Chondrocyte (in vitro differentiated cells): ENCODE data around the gene OR9Q1. TPM values are rescaled to one million over a fixed set of nuclear protein-coding genes. Genes with fewer than 3 reads are reported as not detected.

ENCODE experiments used
- DNase-seq: peaks from one replicate; pipeline ENCODE4 v3.0.0; 2021; ENCODE audit warnings: mixed read lengths, low spot score
- H3K27ac Mint-ChIP-seq: one replicate; pipeline ENCODE4 v1.8.0; 2021; ENCODE audit warnings: mild to moderate bottlenecking, moderate library complexity, mixed read lengths; ENCODE audit not compliant: unreplicated experiment
- H3K27me3 Mint-ChIP-seq: 2 replicates; pipeline ENCODE4 v1.8.0; 2021; ENCODE audit warnings: low read depth, mixed read lengths
- H3K36me3 Mint-ChIP-seq: 2 replicates; pipeline ENCODE4 v1.8.0; 2021; ENCODE audit warnings: low read depth, mixed read lengths
- H3K4me1 Mint-ChIP-seq: 2 replicates; pipeline ENCODE4 v1.8.0; 2021; ENCODE audit warnings: low read depth, mild to moderate bottlenecking, mixed read lengths
- H3K4me3 Mint-ChIP-seq: one replicate; pipeline ENCODE4 v1.8.0; 2021; ENCODE audit warnings: mild to moderate bottlenecking, moderate library complexity, mixed read lengths; ENCODE audit not compliant: unreplicated experiment
- H3K9me3 Mint-ChIP-seq: 2 replicates; pipeline ENCODE4 v1.8.0; 2021; ENCODE audit warnings: low read depth, mixed read lengths
- CTCF ChIP-seq: fragments of 200-600 bp; sonication (generic); IDR thresholded peaks from 2 replicates; pipeline ENCODE4 v1.5.0; 2021; ENCODE audit warnings: antibody characterized with exemption, mild to moderate bottlenecking, moderate library complexity
- total RNA-seq: library from RNA; stranded (reverse); gene quantifications from 3 replicates; pipeline ENCODE4 v1.2.1, GENCODE V29; 2021

OR9Q1 gene
- total RNA-seq, 1 donor from 2014 or later: not detected

GRCh38 chr11:58060939-58061672, 37.4 kb downstream of the OR9Q1 start:
- Mint-ChIP-seq H3K4me1 (peaks cover 22% of the 10 kb centered on the region), H3K27ac (no peak overlapping the region), H3K4me3 (no peak overlapping the region), H3K9me3 (peaks cover under 1% of the 10 kb centered on the region), H3K36me3 (no peaks in the 10 kb centered on the region), H3K27me3 (peaks cover 11% of the 10 kb centered on the region)
- DNase-seq: no peak
- no peak for TF ChIP-seq CTCF

- H3K4me1 Mint-ChIP-seq: peaks cover 22% of the 10 kb centered on the region
- H3K27me3 Mint-ChIP-seq: peaks cover 13% of the 10 kb centered on the region
- no peak overlapping the region for H3K4me3 Mint-ChIP-seq
- H3K27ac Mint-ChIP-seq: no peak overlapping the region
- TF ChIP-seq CTCF: no peak
- H3K36me3 Mint-ChIP-seq: no peaks in the 10 kb centered on the region
- DNase-seq: no peak
- H3K9me3 Mint-ChIP-seq: no peaks in the 10 kb centered on the region
Observed at GRCh38 chr11:58061813-58062212, 38.1 kb downstream of the OR9Q1 start.

GRCh38 chr11:58067685-58068084, 44.0 kb downstream of the OR9Q1 start:
- H3K4me1 Mint-ChIP-seq: no peaks in the 10 kb centered on the region
- no peak overlapping the region for H3K4me3 Mint-ChIP-seq
- TF ChIP-seq CTCF: no peak
- DNase-seq: no peak
- H3K36me3 Mint-ChIP-seq: no peaks in the 10 kb centered on the region
- no peak overlapping the region for H3K27ac Mint-ChIP-seq
- peaks cover 14% of the 10 kb centered on the region for H3K27me3 Mint-ChIP-seq
- H3K9me3 Mint-ChIP-seq: no peaks in the 10 kb centered on the region

- H3K4me1 Mint-ChIP-seq: no peaks in the 10 kb centered on the region
- no peaks in the 10 kb centered on the region for H3K36me3 Mint-ChIP-seq
- no peak for DNase-seq
- no peak overlapping the region for H3K4me3 Mint-ChIP-seq
- TF ChIP-seq CTCF: no peak
- H3K9me3 Mint-ChIP-seq: no peaks in the 10 kb centered on the region
- H3K27me3 Mint-ChIP-seq: peaks cover 14% of the 10 kb centered on the region
- H3K27ac Mint-ChIP-seq: no peak overlapping the region
Observed at GRCh38 chr11:58068655-58069054, 45.0 kb downstream of the OR9Q1 start.

- H3K27ac Mint-ChIP-seq: no peak overlapping the region
Observed at GRCh38 chr11:58070585-58070984, 46.9 kb downstream of the OR9Q1 start.

More at GRCh38 chr11:58070585-58070984, 46.9 kb downstream of the OR9Q1 start:
- no peak overlapping the region for H3K4me3 Mint-ChIP-seq
- no peaks in the 10 kb centered on the region for H3K36me3 Mint-ChIP-seq
- H3K9me3 Mint-ChIP-seq: peaks cover 6% of the 10 kb centered on the region
- no peak for DNase-seq
- TF ChIP-seq CTCF: no peak
- no peaks in the 10 kb centered on the region for H3K4me1 Mint-ChIP-seq
- peaks cover 5% of the 10 kb centered on the region for H3K27me3 Mint-ChIP-seq
